Germinal center (tissue), 1 donor: Measurements from ENCODE around the gene TBCB.
A peak's percentile ranks its signal among the peaks of the same experiment; 100 is the strongest.
"Not testable (repeated sequence)": the region's sequence is repeated elsewhere in the genome, so short reads cannot be mapped to it uniquely, and the experiment has no call there.

ENCODE experiments used
- DNase-seq: peaks from one replicate; pipeline ENCODE4 v3.0.0; 2012; ENCODE audit warnings: mixed read lengths, low spot score

Gene TBCB

GRCh38 chr19:36115453-36116343 is at the start of gene TBCB:
Gene TBCB, plus strand, starts transcription at chr19:36115468. Its CDS starts 93 bp downstream, at chr19:36115561.
- peak; percentile 88 for DNase-seq

GRCh38 chr19:36067681-36068080 is 47.6 kb upstream of the TBCB start:
- no peak for DNase-seq

GRCh38 chr19:36068810-36069499 is 46.3 kb upstream of the TBCB start:
- not testable (repeated sequence) for DNase-seq

- no peak for DNase-seq
Measured at GRCh38 chr19:36072081-36072480, 43.2 kb upstream of the TBCB start.

DNA sequence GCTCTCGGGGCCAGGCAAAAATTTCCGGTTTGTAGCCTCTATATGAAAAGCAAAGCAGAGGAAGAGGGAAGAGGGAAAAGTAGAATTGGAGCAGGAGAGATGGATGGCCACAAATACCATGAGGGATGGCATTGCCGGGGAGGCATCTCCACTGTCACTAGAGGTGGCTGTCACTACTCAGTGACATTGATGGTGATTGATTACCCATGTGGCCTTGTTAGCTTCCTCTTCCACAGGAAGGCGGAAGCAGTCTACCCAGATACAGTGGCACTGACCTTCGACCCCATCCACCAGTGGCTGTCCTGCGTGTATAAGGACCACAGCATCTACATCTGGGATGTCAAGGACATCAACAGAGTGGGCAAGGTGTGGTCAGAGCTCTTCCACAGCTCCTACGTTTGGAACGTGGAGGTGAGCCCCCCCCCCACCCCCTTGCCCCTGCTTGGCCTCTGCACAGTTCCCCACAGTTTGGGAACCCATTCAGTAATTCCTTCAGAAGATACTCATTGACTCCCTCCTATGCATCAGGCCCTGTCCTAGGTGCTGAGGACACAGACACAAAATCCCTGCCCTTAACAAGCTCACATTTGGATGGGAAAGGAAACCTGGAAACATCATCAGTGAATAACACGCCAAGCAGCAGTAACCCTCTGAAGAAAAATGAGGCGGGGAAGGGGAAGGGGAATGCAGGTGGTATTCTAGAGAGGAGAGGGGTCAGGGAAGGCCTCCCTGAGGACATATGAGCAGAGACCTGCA is 42.0 kb upstream of the TBCB start:
- DNase-seq = no peak

DNA sequence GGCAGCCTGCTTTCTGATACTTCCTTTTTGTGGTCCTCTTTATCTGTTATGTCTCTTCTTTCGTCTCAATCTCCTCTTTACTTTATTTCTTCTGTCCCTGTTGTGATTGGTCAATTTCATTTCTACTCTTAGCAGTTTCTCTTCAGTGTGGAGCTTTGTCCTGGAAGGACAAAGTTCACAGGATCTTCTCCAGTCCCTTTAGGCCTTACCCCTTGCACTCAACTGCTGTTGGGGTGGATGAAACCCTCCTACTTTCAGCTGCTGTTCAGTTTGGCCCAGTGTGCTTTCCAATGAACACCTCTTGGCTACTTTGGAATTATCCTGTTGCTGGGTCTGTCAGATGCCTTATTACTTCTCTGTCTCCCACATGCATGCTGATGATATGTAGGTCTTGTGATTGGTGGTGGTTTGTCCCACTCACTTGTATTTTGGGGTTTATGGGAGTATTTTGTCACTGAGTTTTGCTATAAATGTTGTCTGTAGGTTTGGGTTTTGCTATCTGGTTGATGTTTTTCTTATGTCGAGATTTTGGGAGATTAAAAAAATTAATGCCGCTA is 35.8 kb upstream of the TBCB start:
- no peak for DNase-seq

DNA sequence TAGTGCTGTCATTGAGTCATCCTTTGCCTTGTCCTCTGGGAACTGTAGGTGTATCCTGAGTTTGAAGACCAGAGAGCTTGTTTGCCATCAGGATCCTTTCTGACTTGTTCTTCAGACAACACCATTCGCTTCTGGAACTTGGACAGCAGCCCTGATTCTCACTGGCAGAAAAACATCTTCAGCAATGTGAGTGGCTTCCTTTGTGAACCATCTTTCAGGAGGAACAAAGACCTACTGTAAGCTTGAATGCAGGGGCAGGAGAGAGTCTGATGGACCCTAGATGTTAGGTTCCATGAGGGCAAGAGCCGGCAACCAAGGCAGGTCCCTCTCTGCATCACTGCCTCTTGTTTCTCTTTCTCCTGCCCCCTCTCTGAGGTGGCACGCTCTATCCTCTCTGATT is 33.9 kb upstream of the TBCB start:
- DNase-seq = no peak

DNA sequence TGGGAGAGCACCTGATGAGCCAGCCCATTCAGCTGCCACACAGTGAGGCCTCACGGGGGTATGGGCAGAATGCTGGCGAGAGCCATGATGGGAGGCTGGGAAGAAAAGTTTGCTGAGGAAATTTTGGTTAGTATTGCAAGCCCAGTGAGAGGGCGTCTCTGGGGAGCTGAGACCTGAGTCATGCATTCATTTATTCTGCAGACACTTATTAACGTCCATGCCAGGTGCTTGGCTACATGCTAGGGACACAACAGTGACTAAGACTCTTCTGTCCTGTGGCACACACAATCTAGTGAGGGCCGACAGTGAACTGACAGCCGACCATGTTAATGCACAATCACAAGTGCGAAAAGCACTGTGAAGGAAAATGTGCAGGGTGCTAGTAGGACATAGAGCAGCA is 33.4 kb upstream of the TBCB start:
- DNase-seq = no peak

DNA sequence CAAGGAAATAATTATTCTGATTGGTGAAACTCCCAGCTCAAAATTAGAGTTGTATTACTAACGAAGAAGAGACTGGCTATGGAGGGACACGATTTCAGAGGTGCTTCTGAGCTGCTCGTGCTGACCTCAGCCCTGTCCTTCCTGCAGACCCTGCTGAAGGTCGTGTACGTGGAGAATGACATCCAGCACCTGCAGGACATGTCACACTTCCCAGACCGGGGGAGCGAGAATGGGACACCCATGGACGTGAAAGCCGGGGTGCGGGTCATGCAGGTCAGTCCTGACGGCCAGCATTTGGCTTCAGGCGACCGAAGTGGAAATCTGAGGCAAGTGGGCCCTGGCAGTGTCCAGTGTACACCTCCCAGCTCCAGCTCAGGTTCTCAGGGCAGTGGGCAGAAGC is 32.4 kb upstream of the TBCB start:
- no peak for DNase-seq

- no peak for DNase-seq
Measured at GRCh38 chr19:36084231-36085009, 30.8 kb upstream of the TBCB start.

DNA sequence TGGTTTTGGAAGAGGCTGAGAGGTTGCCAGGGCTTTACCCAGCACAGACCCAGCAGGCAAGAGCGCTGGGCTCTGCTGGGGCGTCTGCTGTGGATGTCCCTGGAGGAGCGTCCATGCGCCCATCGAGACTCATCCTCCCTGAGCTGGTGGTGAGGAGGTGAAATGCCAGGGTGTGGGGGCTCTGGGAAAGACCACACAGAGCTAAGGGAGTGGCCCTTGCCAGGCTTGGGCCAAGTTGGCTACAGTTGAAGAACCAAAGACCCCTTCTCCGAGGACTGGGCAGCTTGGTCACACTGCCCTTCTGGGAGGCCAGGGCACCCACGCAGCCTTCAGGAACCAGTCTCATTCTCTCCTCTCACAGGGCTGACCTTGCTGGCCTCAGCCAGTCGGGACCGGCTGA is 28.9 kb upstream of the TBCB start:
- DNase-seq = no peak

DNA sequence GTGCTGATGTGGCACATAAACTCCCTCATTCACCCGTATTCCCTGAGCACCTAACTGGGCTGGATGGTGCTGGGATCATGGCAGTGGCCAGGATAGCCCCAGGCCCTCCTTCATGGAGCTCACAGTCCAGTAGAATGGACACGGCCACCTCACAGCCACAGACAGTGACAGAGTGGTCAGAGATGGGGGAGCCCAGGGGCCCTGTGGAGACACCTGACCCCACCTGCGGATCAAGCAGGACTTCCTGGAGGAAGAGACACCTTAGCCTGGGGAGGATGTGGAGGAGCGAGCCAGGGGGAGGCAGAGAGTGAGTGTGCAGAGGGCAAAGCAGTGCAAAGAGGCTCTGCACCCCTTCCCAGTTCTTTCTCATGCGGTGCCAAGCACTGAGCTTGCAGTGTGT is 25.4 kb upstream of the TBCB start:
- no peak for DNase-seq

GRCh38 chr19:36090910-36091695 is 24.2 kb upstream of the TBCB start:
- DNase-seq = no peak

- DNase-seq = no peak
Measured at GRCh38 chr19:36092566-36092965, 22.7 kb upstream of the TBCB start.

- DNase-seq = no peak
Measured at GRCh38 chr19:36093146-36093662, 22.1 kb upstream of the TBCB start.

- no peak for DNase-seq
Measured at GRCh38 chr19:36093687-36094086, 21.6 kb upstream of the TBCB start.

GRCh38 chr19:36097036-36097435 is 18.2 kb upstream of the TBCB start:
- DNase-seq = no peak

- DNase-seq = no peak
Measured at GRCh38 chr19:36099166-36099785, 16.0 kb upstream of the TBCB start.

DNA sequence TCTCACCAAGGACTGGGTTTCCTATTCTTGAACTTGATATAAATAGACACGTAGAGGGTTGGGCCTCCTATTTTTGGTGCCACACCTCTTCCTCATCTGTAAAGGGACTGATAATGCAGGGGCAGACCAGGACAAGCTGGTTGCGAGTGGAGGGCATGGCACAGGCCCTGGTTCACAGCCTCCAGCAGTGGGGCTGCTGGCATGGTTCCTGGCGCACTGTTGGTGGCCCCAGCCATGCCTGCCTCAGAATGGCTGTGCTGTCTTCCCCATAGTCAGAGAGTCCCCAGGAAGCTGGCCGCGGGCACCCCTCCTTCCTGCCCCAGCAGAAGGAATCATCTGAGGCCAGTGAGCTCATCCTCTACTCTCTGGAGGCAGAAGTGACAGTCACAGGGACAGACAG is 14.8 kb upstream of the TBCB start:
- no peak for DNase-seq
